SJCRH30 (cell line): ENCODE results near the gene TBC1D16. TPM values are rescaled to one million over a fixed set of nuclear protein-coding genes. Genes with fewer than 3 reads are reported as not detected.

Experiments used
- DNase-seq, 2 experiments: peaks; one replicate each; pipeline ENCODE4 v3.0.0-alpha.2; 2015 to 2020
- H3K27ac ChIP-seq: fragments of 250-450 bp; sonication (Bioruptor Pico); 2 replicates; pipeline ENCODE4 v1.5.1; 2020; ENCODE audit warnings: mild to moderate bottlenecking, moderate library complexity
- H3K27me3 ChIP-seq: fragments of 250-450 bp; sonication (Bioruptor Pico); 2 replicates; pipeline ENCODE4 v1.5.1; 2020; ENCODE audit warnings: mild to moderate bottlenecking, moderate library complexity
- H3K36me3 ChIP-seq: fragments of 250-450 bp; sonication (Bioruptor Pico); 2 replicates; pipeline ENCODE4 v1.5.1; 2020; ENCODE audit warnings: mild to moderate bottlenecking, moderate library complexity
- H3K4me1 ChIP-seq: fragments of 250-450 bp; sonication (Bioruptor Pico); 2 replicates; pipeline ENCODE4 v1.5.1; 2020; ENCODE audit warnings: mild to moderate bottlenecking, moderate library complexity
- H3K4me3 ChIP-seq: fragments of 250-450 bp; sonication (Bioruptor Pico); 2 replicates; pipeline ENCODE4 v1.5.1; 2020; ENCODE audit warnings: mild to moderate bottlenecking, moderate library complexity
- H3K9me3 ChIP-seq: fragments of 250-450 bp; sonication (Bioruptor Pico); replicated peaks from 2 replicates; pipeline ENCODE4 v1.5.1; 2020; ENCODE audit warnings: mild to moderate bottlenecking, moderate library complexity
- total RNA-seq: library from RNA; depleted of rRNA; stranded (reverse); fragments of >200 nt; shearing (Covaris generic); gene quantifications from 2 replicates; pipeline ENCODE4 v1.2.3, GENCODE V29; 2014

Gene TBC1D16
- total RNA-seq, 1 experiment from 2014 or later = 61.6 TPM

DNA sequence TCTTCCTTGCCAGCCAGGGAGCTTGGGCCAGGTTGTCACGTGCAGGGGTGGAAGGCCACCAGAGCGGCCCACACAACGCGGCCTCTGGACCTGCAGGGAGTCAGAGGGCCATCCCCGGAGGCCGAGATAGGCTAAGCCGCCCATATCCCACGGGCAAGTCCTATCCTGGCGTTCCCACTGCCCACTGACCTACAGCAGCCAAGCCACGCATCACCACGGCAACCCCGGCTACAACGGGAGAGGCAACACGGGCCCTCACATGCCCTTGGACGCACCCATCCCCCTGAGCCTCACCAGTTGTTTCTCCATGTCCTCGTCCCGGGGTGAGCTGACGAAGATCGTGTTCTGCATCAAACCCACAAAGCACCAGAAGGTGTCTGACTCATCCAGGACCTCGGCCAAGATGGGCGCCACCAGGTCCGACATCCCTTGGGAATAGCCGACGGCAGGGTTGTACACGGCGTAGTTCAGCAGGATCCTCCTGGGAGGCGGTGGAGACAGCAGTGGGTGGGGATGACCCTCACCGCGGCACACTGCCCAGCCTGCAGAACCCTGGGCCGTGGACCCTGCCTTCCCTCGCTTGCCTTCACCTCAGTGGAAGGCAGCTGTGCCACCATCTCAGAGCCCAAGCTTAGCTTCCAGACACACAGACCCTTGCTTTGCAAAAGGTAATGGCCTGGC lies 88.2 kb downstream of the TBC1D16 start:
- Histone ChIP-seq H3K27me3 (no peaks in the 10 kb centered on the region), H3K4me1 (peaks cover 11% of the 10 kb centered on the region; the same call in 1 of the 2 replicates), H3K9me3 (no peaks in the 10 kb centered on the region), H3K4me3 (no peak overlapping the region), H3K36me3 (peaks cover 11% of the 10 kb centered on the region; the same call in 1 of the 2 replicates), H3K27ac (no peak overlapping the region)
- no peak for DNase-seq

GRCh38 chr17:79946352-79947231 lies 89.1 kb downstream of the TBC1D16 start:
- peaks cover 5% of the 10 kb centered on the region; the same call in 1 of the 2 replicates for H3K4me1 ChIP-seq
- H3K36me3 ChIP-seq = peaks cover 11% of the 10 kb centered on the region; the same call in 1 of the 2 replicates
- H3K27ac ChIP-seq = no peak overlapping the region

DNA sequence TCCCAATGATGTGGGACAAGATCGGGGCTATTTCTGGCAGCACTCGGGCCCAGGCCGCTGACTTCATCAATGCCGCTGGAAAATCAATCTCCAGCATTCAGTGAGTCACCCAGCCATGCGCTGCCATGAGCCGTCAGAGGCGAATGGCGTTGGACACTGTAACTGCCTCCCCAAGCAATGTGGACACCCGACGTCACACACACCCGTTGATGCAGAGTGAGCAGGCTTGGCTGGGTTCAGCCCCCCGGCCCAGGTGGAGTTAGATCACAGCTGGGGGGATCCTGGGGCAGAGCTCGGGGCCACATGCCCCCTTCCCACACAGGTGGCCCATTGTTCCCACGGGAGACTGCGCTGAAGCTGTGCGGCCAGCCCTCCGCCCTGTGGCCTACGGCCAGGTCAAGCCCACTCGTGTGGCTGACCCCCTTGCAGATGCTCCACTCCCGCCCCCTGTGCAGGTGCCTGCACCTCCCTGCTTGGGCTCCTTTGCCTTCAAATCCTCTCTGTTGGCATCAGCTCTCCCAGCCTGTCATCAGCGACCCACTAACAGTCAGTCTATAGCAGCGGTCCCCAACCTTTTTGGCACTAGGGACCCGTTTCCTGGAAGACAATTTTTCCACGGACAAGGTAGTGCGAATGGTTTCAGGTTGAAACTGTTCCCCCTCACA lies 89.9 kb downstream of the TBC1D16 start:
- H3K4me1 ChIP-seq = no peaks in the 10 kb centered on the region
- no peaks in the 10 kb centered on the region for H3K27me3 ChIP-seq
- no peak overlapping the region for H3K4me3 ChIP-seq
- peaks cover 11% of the 10 kb centered on the region; the same call in 1 of the 2 replicates for H3K36me3 ChIP-seq
- no peak for DNase-seq
- no peak overlapping the region for H3K27ac ChIP-seq
- no peaks in the 10 kb centered on the region for H3K9me3 ChIP-seq

More at GRCh38 chr17:79946352-79947231, 89.1 kb downstream of the TBC1D16 start:
- no peak for DNase-seq
- Histone ChIP-seq H3K27me3 (no peaks in the 10 kb centered on the region), H3K9me3 (no peaks in the 10 kb centered on the region), H3K4me3 (no peak overlapping the region)

DNA sequence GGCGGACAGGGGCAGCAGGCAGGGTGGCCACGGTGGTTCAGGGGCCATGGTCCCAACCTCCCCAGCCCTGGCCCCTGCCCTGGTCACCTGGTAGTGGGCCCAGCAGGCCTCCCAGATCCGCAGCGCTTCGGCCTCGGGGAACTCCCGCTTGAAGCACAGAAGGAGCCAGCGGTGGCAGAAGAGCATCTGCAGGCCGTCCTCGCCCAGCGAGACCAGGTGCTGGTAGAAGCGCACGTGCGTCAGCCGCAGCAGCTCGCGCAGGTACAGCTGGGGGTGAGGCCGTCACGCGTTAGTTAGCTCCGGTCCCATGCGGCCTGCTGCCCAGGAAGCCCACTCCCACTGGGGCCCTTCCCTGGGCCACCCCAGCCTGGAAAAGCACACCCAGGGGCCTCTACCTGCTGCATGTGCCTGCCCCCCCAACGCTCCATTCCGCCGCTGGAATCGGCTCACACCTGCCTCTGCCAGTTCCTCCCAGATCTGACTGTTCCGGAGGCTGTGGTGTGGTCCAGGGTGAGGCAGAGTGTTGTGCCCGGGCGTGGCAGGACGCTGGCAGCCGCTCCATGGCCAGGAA lies 90.8 kb downstream of the TBC1D16 start:
- Histone ChIP-seq H3K4me3 (no peak overlapping the region), H3K27ac (no peak overlapping the region), H3K9me3 (no peaks in the 10 kb centered on the region), H3K36me3 (peaks cover 11% of the 10 kb centered on the region; the same call in 1 of the 2 replicates), H3K4me1 (no peaks in the 10 kb centered on the region), H3K27me3 (no peaks in the 10 kb centered on the region)
- no peak for DNase-seq

DNA sequence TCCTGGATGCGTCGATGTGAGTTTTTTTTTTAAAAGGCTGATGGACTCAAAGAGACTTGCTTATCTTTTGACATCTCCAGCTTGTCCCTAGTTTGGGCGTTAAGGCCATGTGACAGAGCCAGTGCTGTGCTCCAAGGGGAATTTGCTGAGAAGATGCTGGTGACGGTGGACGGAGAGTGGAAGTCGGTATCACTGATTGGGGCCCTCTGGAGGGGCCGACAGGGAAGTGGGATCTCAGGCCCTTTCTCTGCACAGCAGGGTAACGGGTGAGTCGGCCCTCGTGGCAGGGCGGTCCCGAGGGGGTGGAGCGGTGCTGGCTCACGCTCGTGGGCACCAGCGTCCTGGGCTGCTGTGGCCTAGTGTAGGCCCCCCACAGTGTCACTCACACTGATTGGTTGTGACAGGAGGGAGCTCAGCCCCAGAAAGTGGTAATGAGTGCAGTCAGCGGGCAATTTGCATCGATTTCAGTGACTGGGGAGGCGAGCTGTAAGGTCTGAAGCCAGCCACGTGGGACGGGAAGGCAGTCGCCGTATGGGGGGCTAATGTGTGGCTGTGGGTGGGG lies 91.3 kb downstream of the TBC1D16 start:
- no peak overlapping the region for H3K4me3 ChIP-seq

DNA sequence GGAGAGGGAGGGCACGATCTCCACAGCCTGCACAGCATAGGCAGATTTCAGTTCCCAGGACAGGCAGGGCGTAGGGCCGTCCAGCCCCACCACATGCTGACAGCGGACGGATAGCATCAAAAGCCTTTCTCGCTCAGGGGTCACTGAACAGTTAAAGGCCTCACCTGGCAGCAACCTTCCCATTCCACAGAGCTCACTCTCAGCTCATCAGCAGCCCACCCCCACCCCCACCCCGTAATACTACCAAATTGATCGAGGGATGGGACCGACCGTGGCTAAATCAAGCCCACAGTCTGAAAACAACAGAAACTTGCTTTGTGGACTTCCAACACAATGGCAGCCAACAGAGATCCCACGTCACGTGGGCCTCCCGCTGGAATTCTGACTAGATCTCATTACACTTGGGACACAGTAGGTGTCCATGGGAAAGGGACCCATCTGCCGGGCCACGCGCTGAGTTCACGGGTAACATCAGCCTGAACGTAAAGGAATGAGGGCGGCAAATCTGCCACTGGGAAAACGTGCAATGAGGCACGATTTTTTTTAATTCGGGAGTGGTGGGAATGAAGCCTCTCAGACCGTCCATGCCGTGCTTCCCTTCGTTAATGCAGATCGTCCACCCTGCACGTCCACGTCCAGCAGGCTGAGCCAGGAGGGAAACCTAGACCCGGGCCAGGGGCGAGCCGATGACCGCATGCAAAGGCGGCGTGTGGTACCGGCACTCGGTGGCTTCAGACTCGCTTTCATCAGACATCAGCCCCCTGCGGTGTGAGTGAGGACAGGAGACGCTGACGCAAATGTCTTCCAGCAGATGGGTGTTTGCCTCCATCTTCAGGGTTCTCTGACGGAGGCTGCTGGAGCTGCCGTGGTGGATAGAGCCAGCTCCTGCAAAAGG lies 92.1 kb downstream of the TBC1D16 start:
- H3K4me3 ChIP-seq = no peak overlapping the region
- H3K9me3 ChIP-seq = no peaks in the 10 kb centered on the region
- DNase-seq = no peak
- H3K27ac ChIP-seq = no peak overlapping the region
- peaks cover 11% of the 10 kb centered on the region; the same call in 1 of the 2 replicates for H3K36me3 ChIP-seq
- H3K4me1 ChIP-seq = no peaks in the 10 kb centered on the region
- no peaks in the 10 kb centered on the region for H3K27me3 ChIP-seq

More for the DNA sequence above, 91.3 kb downstream of the TBC1D16 start:
- Histone ChIP-seq H3K36me3 (peaks cover 11% of the 10 kb centered on the region; the same call in 1 of the 2 replicates), H3K4me1 (no peaks in the 10 kb centered on the region), H3K9me3 (no peaks in the 10 kb centered on the region), H3K27ac (no peak overlapping the region), H3K27me3 (no peaks in the 10 kb centered on the region)
- DNase-seq = no peak

- Histone ChIP-seq H3K27ac (no peak overlapping the region), H3K4me1 (peaks cover 5% of the 10 kb centered on the region), H3K4me3 (no peak overlapping the region), H3K27me3 (no peaks in the 10 kb centered on the region), H3K36me3 (peaks cover 11% of the 10 kb centered on the region; the same call in 1 of the 2 replicates), H3K9me3 (no peaks in the 10 kb centered on the region)
- DNase-seq = no peak
Measured at GRCh38 chr17:79942591-79943346, 92.9 kb downstream of the TBC1D16 start.

GRCh38 chr17:79942011-79942405 lies 93.7 kb downstream of the TBC1D16 start:
- no peaks in the 10 kb centered on the region for H3K9me3 ChIP-seq
- no peaks in the 10 kb centered on the region for H3K27me3 ChIP-seq
- H3K4me3 ChIP-seq = no peak overlapping the region
- peaks cover 12% of the 10 kb centered on the region for H3K4me1 ChIP-seq
- no peak for DNase-seq
- H3K36me3 ChIP-seq = peaks cover 6% of the 10 kb centered on the region; the same call in 1 of the 2 replicates
- H3K27ac ChIP-seq = no peak overlapping the region

DNA sequence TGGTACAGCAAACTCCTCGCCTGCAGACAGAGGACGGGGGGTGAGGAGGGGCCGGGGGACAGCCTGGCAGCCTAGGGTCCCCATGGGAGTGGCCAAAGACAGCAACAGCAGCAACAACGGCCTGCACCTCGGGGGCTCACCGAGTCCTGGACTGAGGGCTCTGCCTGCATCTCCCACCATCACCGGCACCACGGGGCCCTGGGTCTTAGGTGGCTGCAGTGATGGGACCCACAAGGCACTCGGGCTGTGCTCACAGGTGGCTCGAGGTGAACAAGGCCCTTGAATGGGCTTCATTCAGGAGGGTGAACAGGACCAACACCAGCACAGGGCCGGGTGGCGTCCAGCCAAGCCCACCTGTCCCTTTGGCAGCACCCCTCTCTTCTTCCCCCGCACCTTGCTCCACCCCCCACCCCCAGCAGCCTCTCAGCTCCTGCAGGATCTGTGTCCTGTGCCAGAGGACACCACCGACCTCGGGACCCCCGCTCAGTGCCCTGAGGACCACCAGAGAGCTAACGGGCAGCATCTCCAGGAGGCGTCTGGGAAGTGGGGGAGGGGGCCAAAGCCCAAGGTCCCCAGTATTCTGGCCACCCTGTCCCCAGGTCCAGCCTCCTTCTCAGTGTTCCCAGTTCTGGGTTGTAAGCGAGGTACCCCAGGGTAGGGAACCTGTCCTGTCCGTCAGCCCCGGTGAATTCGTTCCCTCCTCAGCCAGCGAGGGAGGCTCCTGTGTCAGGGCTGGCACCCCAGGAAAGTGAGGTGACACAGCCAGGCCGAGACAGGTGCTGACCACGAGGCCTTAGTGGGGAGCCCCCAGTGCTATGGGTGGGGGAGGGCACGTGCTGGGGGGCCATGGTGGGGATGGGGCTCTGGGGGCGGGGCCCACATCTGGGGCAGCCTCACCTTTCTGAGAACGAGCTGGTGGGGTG lies 94.3 kb downstream of the TBC1D16 start:
- H3K27me3 ChIP-seq = no peaks in the 10 kb centered on the region
- H3K4me3 ChIP-seq = no peak overlapping the region
- no peaks in the 10 kb centered on the region for H3K9me3 ChIP-seq
- H3K27ac ChIP-seq = no peak overlapping the region
- H3K36me3 ChIP-seq = peaks cover 6% of the 10 kb centered on the region; the same call in 1 of the 2 replicates
- no peak for DNase-seq
- H3K4me1 ChIP-seq = peaks cover 12% of the 10 kb centered on the region

DNA sequence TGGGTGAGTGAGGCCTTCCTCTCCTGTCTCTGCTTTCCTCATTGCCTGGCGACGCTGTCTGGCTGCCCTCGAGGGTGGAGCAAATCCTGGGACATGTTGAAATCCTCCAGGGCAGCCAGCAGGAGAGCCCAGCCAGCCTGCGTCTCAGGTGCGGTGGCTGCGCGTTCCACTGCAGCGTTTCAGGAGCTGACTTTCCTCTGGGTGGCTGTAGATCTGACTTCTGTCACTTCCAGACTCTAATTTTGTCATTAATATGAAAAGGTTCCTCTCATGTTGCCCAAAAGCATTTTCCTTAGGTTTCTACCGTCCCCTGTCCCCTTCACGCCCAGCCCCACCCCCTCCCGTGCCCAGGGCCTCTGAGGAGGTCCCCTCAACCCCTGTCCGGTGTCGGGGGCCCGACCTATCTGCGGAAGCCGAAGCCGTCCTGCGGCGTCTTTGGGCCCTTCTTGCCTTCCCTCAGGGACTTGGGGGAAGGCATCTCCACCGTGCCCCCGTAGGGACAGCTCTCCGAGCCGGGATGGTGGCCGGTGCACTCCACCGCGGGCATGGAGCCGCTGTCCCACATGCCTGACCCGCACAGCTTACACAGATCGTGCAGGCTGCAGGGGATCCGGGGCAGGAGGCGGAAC lies 95.1 kb downstream of the TBC1D16 start:
- H3K4me3 ChIP-seq = no peak overlapping the region
- no peak for DNase-seq
- H3K4me1 ChIP-seq = peaks cover 12% of the 10 kb centered on the region
- H3K36me3 ChIP-seq = peaks cover 6% of the 10 kb centered on the region; the same call in 1 of the 2 replicates
- H3K9me3 ChIP-seq = no peaks in the 10 kb centered on the region
- H3K27me3 ChIP-seq = no peaks in the 10 kb centered on the region
- no peak overlapping the region for H3K27ac ChIP-seq

GRCh38 chr17:79939755-79940458 lies 95.8 kb downstream of the TBC1D16 start:
- no peak for DNase-seq
- H3K36me3 ChIP-seq = peaks cover 6% of the 10 kb centered on the region; the same call in 1 of the 2 replicates
- H3K4me1 ChIP-seq = peaks cover 12% of the 10 kb centered on the region
- no peaks in the 10 kb centered on the region for H3K27me3 ChIP-seq
- H3K27ac ChIP-seq = no peak overlapping the region
- H3K9me3 ChIP-seq = no peaks in the 10 kb centered on the region
- no peak overlapping the region for H3K4me3 ChIP-seq
